K562 (cell line): ENCODE measurements around the gene LAP3. TPM values are rescaled to one million over a fixed set of nuclear protein-coding genes. Genes with fewer than 3 reads are reported as not detected.
A peak's percentile ranks its signal among the peaks of the same experiment; 100 is the strongest.

Source experiments
- ARID2 ChIP-seq: fragments of 450-650 bp; IDR thresholded peaks from 2 replicates; pipeline ENCODE4 v1.6.1; 2017; ENCODE audit warnings: antibody characterized with exemption, mild to moderate bottlenecking
- ATF1 ChIP-seq, 2 experiments: fragments of 450-650 bp in 1 of 2; IDR thresholded peaks; 2 replicates each; pipeline ENCODE4 v1.6.1; 2016; ENCODE audit warnings: missing compliant biosample characterization in 1 of 2, missing genetic modification characterization in 1 of 2
- EHMT2 ChIP-seq: fragments of 450-650 bp; IDR thresholded peaks from 2 replicates; pipeline ENCODE4 v1.6.1; 2018; ENCODE audit warnings: antibody characterized with exemption
- ELF1 ChIP-seq: fragments of 200-800 bp; sonication (Bioruptor generic); IDR thresholded peaks from 2 replicates; pipeline ENCODE4 v1.6.1; 2016; ENCODE audit warnings: missing genetic modification characterization, missing compliant biosample characterization
- GABPB2 ChIP-seq: fragments of 250-450 bp; sonication (Bioruptor Pico); conservative IDR thresholded peaks from 2 replicates; pipeline ENCODE4 v1.5.1; 2021; ENCODE audit warnings: mild to moderate bottlenecking
- HMGN3 ChIP-seq: IDR thresholded peaks from 2 replicates; pipeline ENCODE4 v1.6.1; 2011; ENCODE audit warnings: borderline replicate concordance, low read depth, mild to moderate bottlenecking, mixed read lengths, low read length; ENCODE audit not compliant: insufficient read length; ENCODE audit errors: extremely low read depth
- LCOR ChIP-seq: sonication (generic); formaldehyde crosslinking; IDR thresholded peaks from 2 replicates; pipeline ENCODE4 v1.8.0; 2022; ENCODE audit warnings: mild to moderate bottlenecking, missing genetic modification reagents
- MLX ChIP-seq, 2 experiments: fragments of 450-650 bp in 1 of 2; sonication (generic) in 1 of 2; formaldehyde crosslinking; conservative IDR thresholded peaks; 2 replicates each; pipeline versions ENCODE4 v1.4.0 to v1.8.1; 2020 to 2022; ENCODE audit warnings: mild to moderate bottlenecking in 1 of 2, missing genetic modification reagents in 1 of 2
- POLR2AphosphoS5 ChIP-seq: IDR thresholded peaks from 2 replicates; pipeline ENCODE4 v1.6.1; 2011; ENCODE audit warnings: mild to moderate bottlenecking, low read depth, low read length, moderate library complexity; ENCODE audit not compliant: control insufficient read depth, insufficient read depth
- RNF2 ChIP-seq: sonication (generic); IDR thresholded peaks from 2 replicates; pipeline ENCODE4 v1.6.1; 2016
- RUNX1 ChIP-seq: sonication (generic); IDR thresholded peaks from 2 replicates; pipeline ENCODE4 v1.6.1; 2016; ENCODE audit warnings: antibody characterized with exemption, low read depth
- SIN3A ChIP-seq, 2 experiments: fragments of 150-350 bp in 1 of 2; IDR thresholded peaks; 2 replicates each; pipeline ENCODE4 v1.6.1; 2011 to 2016; ENCODE audit warnings: borderline replicate concordance in 2 of 2, low read depth in 2 of 2, low read length in 2 of 2, mild to moderate bottlenecking in 2 of 2, moderate library complexity in 2 of 2; ENCODE audit not compliant: control insufficient read depth in 1 of 2
- SRF ChIP-seq, 2 experiments: fragments of 250-450, 450-650 bp in 1 of 2; sonication (Bioruptor Pico) in 1 of 2; sonication (generic) in 1 of 2; formaldehyde crosslinking; IDR thresholded peaks; 2 replicates each; pipeline versions ENCODE4 v1.5.0 to v1.5.1; 2020 to 2022; ENCODE audit warnings: mild to moderate bottlenecking in 1 of 2, missing genetic modification reagents in 1 of 2
- ZFX ChIP-seq: sonication (generic); formaldehyde crosslinking; IDR thresholded peaks from 2 replicates; pipeline ENCODE4 v1.8.0; 2022; ENCODE audit warnings: mild to moderate bottlenecking, missing genetic modification reagents, moderate library complexity
- ZNF165 ChIP-seq: fragments of 250-450 bp; sonication (Bioruptor Pico); IDR thresholded peaks from 2 replicates; pipeline ENCODE4 v1.4.0; 2020; ENCODE audit warnings: borderline replicate concordance
- ZNF830 ChIP-seq: fragments of 250-450 bp; sonication (Bioruptor Pico); IDR thresholded peaks from 2 replicates; pipeline ENCODE4 v1.5.0; 2021; ENCODE audit warnings: mild to moderate bottlenecking
- polyA plus RNA-seq, 8 experiments: library from polyadenylated mRNA; depleted of rRNA in 4 of 8; stranded (reverse) in 5 of 8; unstranded in 3 of 8; fragments of >200 nt; fragmentation: Nextera tagmentation in 2 of 8; fragmentation: Illumina TruSeq in 1 of 8; extraction: Ambion mirVana in 2 of 8; extraction: Trizol in 1 of 8; gene quantifications; 2 replicates each; pipeline versions ENCODE4 v1.2.1 to v1.2.3, GENCODE V29; 2011 to 2014; ENCODE audit warnings: inconsistent platforms in 1 of 8, missing spikeins in 1 of 8
- total RNA-seq, 7 experiments: library from RNA; depleted of rRNA in 6 of 7; stranded (reverse); fragments of >200 nt in 6 of 7; fragmentation: Illumina TruSeq in 2 of 7; extraction: Trizol in 2 of 7; gene quantifications; 2 replicates each; pipeline versions ENCODE4 v1.2.1 to v1.2.3, GENCODE V29; 2011 to 2021; ENCODE audit warnings: low replicate concordance in 1 of 7
- TF ChIP-seq, protein P1 (sequence below): sonication (generic); formaldehyde crosslinking; IDR thresholded peaks from 2 replicates; pipeline ENCODE4 v1.8.0; 2023; ENCODE audit warnings: mild to moderate bottlenecking, missing genetic modification reagents
- TF ChIP-seq, protein P2 (sequence below): fragments of 450-650 bp; formaldehyde crosslinking; IDR thresholded peaks from 2 replicates; pipeline ENCODE4 v1.4.0; 2020; ENCODE audit warnings: mild to moderate bottlenecking, moderate library complexity
- TF ChIP-seq, protein P3 (sequence below): fragments of 450-650 bp; IDR thresholded peaks from 2 replicates; pipeline ENCODE4 v1.6.1; 2016; ENCODE audit warnings: mild to moderate bottlenecking

The LAP3 gene
- total and polyA plus RNA-seq, 9 of the 15 experiments (the other 6 are each of a cell fraction or from before 2014, with no cell fraction given) = 82.3 to 170 (median 107) TPM

DNA sequence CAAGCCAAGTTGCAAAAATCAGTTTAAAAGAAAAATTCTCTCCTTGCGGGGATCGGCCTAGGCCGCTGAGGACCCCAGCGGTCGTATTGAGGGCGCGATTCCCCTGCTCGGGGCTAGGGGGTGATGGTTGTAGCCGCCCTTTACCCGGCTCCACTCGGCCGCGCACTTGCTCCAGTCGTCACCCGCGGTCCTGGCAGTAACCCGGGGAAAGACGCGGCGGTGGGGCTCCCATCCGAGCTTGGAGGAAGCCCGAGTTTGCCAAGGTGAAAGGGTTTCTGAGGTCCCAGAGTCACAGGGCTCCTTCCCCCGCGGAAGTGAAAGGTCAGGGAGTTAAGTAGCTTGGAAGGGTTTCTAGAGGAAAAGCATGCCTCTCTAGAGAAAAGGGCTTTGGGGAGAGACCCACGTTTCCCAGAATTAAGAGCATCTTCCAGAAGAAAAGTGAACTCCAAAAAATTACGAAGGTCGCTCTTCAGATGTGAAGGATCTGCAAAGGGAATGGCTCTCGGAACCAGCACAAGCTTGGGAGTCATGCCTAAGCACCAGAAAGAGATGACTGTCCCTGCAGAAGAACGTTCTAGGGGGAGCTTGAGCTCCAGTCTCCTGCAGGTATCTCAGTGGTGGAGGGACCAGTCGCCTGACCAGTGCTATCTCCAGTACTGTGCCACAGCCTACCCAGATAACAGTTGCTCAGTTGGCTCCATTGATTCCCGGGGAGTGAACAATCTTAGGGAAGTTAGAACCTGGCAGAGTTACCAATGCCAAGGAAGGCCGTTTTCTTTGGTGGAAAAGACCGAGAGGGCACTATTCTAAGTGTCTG is 875 bp downstream of the LAP3 start (continued):
- TF ChIP-seq GABPB2 (CRISPR knock-in tag) (no peak), ZNF165 (CRISPR knock-in tag) (no peak), POLR2AphosphoS5 (no peak), ELF1 (tag) (no peak), SRF (CRISPR knock-in tag; IDR thresholded peaks at IDR 0.05) (no peak), SIN3A (IDR thresholded peaks at IDR 0.05; ENCODE audit: borderline replicate concordance in 2 of 2, control insufficient read depth in 1 of 2, low read depth in 2 of 2, low read length in 2 of 2) (no peak), RUNX1 (no peak), RNF2 (no peak), EHMT2 (no peak), ZFX (CRISPR knock-in tag) (peak; percentile 48), HMGN3 (peak; percentile 9), ZNF830 (no peak), ATF1 (CRISPR knock-in tag; IDR thresholded peaks at IDR 0.05) (no peak), ATF1 (tag; IDR thresholded peaks at IDR 0.05) (no peak), MLX (CRISPR knock-in tag; conservative IDR thresholded peaks at IDR 0.05) (peak; percentile 3 to 49; a peak in 1 of 4 replicates), ARID2 (no peak), LCOR (CRISPR knock-in tag) (0 out of 2 replicates have a peak, but pooled peaks have one; percentile 22)
- TF ChIP-seq, protein P1, sequence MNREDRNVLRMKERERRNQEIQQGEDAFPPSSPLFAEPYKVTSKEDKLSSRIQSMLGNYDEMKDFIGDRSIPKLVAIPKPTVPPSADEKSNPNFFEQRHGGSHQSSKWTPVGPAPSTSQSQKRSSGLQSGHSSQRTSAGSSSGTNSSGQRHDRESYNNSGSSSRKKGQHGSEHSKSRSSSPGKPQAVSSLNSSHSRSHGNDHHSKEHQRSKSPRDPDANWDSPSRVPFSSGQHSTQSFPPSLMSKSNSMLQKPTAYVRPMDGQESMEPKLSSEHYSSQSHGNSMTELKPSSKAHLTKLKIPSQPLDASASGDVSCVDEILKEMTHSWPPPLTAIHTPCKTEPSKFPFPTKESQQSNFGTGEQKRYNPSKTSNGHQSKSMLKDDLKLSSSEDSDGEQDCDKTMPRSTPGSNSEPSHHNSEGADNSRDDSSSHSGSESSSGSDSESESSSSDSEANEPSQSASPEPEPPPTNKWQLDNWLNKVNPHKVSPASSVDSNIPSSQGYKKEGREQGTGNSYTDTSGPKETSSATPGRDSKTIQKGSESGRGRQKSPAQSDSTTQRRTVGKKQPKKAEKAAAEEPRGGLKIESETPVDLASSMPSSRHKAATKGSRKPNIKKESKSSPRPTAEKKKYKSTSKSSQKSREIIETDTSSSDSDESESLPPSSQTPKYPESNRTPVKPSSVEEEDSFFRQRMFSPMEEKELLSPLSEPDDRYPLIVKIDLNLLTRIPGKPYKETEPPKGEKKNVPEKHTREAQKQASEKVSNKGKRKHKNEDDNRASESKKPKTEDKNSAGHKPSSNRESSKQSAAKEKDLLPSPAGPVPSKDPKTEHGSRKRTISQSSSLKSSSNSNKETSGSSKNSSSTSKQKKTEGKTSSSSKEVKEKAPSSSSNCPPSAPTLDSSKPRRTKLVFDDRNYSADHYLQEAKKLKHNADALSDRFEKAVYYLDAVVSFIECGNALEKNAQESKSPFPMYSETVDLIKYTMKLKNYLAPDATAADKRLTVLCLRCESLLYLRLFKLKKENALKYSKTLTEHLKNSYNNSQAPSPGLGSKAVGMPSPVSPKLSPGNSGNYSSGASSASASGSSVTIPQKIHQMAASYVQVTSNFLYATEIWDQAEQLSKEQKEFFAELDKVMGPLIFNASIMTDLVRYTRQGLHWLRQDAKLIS = no peak
- TF ChIP-seq, protein P2, sequence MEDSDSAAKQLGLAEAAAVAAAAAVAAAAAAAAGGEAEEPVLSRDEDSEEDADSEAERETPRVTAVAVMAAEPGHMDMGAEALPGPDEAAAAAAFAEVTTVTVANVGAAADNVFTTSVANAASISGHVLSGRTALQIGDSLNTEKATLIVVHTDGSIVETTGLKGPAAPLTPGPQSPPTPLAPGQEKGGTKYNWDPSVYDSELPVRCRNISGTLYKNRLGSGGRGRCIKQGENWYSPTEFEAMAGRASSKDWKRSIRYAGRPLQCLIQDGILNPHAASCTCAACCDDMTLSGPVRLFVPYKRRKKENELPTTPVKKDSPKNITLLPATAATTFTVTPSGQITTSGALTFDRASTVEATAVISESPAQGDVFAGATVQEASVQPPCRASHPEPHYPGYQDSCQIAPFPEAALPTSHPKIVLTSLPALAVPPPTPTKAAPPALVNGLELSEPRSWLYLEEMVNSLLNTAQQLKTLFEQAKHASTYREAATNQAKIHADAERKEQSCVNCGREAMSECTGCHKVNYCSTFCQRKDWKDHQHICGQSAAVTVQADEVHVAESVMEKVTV (CRISPR knock-in tag) = no peak
- TF ChIP-seq, protein P3, sequence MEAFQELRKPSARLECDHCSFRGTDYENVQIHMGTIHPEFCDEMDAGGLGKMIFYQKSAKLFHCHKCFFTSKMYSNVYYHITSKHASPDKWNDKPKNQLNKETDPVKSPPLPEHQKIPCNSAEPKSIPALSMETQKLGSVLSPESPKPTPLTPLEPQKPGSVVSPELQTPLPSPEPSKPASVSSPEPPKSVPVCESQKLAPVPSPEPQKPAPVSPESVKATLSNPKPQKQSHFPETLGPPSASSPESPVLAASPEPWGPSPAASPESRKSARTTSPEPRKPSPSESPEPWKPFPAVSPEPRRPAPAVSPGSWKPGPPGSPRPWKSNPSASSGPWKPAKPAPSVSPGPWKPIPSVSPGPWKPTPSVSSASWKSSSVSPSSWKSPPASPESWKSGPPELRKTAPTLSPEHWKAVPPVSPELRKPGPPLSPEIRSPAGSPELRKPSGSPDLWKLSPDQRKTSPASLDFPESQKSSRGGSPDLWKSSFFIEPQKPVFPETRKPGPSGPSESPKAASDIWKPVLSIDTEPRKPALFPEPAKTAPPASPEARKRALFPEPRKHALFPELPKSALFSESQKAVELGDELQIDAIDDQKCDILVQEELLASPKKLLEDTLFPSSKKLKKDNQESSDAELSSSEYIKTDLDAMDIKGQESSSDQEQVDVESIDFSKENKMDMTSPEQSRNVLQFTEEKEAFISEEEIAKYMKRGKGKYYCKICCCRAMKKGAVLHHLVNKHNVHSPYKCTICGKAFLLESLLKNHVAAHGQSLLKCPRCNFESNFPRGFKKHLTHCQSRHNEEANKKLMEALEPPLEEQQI = no peak
